SK-N-SH (cell line): ENCODE data around the gene NLK.

ENCODE experiments used
- POLR2AphosphoS5 ChIP-seq: IDR thresholded peaks from 2 replicates; pipeline ENCODE4 v1.6.1; 2012; ENCODE audit warnings: low read depth, low read length
- RAD21 ChIP-seq: IDR thresholded peaks from 2 replicates; pipeline ENCODE4 v1.6.1; 2012; ENCODE audit warnings: mild to moderate bottlenecking, low read length
- TF ChIP-seq, protein P1 (sequence below): fragments of 200-600 bp; sonication (generic); IDR thresholded peaks from 2 replicates; pipeline ENCODE4 v1.6.1; 2017; ENCODE audit warnings: antibody characterized with exemption, mild to moderate bottlenecking, moderate library complexity

DNA sequence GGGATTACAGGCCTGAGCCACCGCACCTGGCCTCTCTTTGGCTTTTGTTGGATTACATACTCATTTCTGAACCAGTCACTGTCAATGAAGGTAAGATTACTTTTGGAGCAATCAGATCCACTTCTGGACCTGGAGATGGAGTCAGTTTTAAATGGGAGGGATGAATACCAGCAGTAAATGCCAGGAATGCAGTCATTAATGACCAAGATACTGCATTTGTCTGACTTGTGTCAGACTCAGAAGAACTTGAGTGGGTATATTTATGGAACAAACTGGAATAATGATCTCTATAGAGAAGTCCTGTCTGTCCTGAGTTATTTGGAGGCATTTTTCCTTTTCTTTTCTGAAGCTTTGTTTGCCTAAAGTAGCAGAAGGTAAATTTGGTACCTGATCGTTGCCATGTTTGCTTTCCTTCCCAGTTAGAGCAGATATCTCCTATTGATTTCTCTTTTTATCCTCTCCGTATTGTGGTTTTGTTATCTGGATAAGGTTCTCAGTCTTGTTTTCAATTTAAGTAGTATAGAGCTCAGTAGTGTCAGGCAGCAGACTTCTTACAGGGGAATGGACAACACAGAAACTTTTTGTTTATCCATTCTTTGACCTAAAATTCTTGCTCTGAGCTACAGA lies 10.7 kb downstream of the NLK start:
- TF ChIP-seq RAD21 (no peak), POLR2AphosphoS5 (no peak)
- TF ChIP-seq, protein P1, sequence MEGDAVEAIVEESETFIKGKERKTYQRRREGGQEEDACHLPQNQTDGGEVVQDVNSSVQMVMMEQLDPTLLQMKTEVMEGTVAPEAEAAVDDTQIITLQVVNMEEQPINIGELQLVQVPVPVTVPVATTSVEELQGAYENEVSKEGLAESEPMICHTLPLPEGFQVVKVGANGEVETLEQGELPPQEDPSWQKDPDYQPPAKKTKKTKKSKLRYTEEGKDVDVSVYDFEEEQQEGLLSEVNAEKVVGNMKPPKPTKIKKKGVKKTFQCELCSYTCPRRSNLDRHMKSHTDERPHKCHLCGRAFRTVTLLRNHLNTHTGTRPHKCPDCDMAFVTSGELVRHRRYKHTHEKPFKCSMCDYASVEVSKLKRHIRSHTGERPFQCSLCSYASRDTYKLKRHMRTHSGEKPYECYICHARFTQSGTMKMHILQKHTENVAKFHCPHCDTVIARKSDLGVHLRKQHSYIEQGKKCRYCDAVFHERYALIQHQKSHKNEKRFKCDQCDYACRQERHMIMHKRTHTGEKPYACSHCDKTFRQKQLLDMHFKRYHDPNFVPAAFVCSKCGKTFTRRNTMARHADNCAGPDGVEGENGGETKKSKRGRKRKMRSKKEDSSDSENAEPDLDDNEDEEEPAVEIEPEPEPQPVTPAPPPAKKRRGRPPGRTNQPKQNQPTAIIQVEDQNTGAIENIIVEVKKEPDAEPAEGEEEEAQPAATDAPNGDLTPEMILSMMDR: no peak
